PC-9 (cell line): ENCODE results near the gene EBF4. TPM values are rescaled to one million over a fixed set of nuclear protein-coding genes. Genes with fewer than 3 reads are reported as not detected.

Experiments used
- BruUV-seq: library from RNA; stranded (reverse); fragments of 400-500 nt; replicated peaks from 2 replicates; lab custom pipeline; 2021; lab: Mats Ljungman, UMichigan
- CTCF ChIA-PET: fragments of 300-600 bp; sonication (Branson Sonifier 250); formaldehyde crosslinking; loops from one replicate; lab custom pipeline; 2022; ENCODE audit warnings: antibody characterized with exemption; lab: Charles Lee
- POLR2A ChIA-PET: fragments of 300-600 bp; sonication (Branson Sonifier 250); formaldehyde crosslinking; loops from one replicate; lab custom pipeline; 2022; ENCODE audit warnings: antibody characterized with exemption; ENCODE audit not compliant: unreplicated experiment; lab: Charles Lee
- DNase-seq, 2 experiments: peaks; one replicate each; pipeline versions ENCODE4 v3.0.0 to v3.0.0-alpha.2; 2015 to 2022; ENCODE audit warnings: mixed read lengths in 1 of 2
- H2AFZ ChIP-seq: fragments of 200-600 bp; sonication (generic); 2 replicates; pipeline ENCODE4 v1.8.1; 2017; ENCODE audit warnings: antibody characterized with exemption
- H3F3A ChIP-seq: fragments of 200-600 bp; sonication (generic); 2 replicates; pipeline ENCODE4 v1.8.1; 2017; ENCODE audit warnings: antibody characterized with exemption, mild to moderate bottlenecking, low read depth; ENCODE audit not compliant: insufficient read depth
- H3K27ac ChIP-seq: fragments of 200-600 bp; sonication (generic); 2 replicates; pipeline ENCODE4 v1.6.1; 2016; ENCODE audit warnings: mixed run types
- H3K27me3 ChIP-seq: fragments of 200-600 bp; sonication (generic); 2 replicates; pipeline ENCODE4 v1.6.1; 2016; ENCODE audit warnings: low read depth, mixed run types; ENCODE audit not compliant: insufficient read depth
- H3K36me3 ChIP-seq: fragments of 200-600 bp; sonication (generic); 2 replicates; pipeline ENCODE4 v1.6.1; 2016; ENCODE audit warnings: low read depth, mixed run types
- H3K4me1 ChIP-seq: fragments of 200-600 bp; sonication (generic); replicated peaks from 2 replicates; pipeline ENCODE4 v1.6.1; 2016; ENCODE audit warnings: mixed run types; ENCODE audit not compliant: insufficient read depth
- H3K4me2 ChIP-seq: fragments of 200-600 bp; sonication (generic); 2 replicates; pipeline ENCODE4 v1.6.1; 2017; ENCODE audit warnings: mixed run types
- H3K4me3 ChIP-seq: fragments of 200-600 bp; sonication (generic); 2 replicates; pipeline ENCODE4 v1.6.1; 2016; ENCODE audit warnings: mixed run types
- H3K79me2 ChIP-seq: fragments of 200-600 bp; sonication (generic); 2 replicates; pipeline ENCODE4 v1.6.1; 2017; ENCODE audit warnings: low read depth, mixed run types
- H3K9me2 ChIP-seq: fragments of 200-600 bp; sonication (generic); 2 replicates; pipeline ENCODE4 v1.8.1; 2017; ENCODE audit warnings: mild to moderate bottlenecking; ENCODE audit not compliant: insufficient read depth
- H3K9me3 ChIP-seq: fragments of 200-600 bp; sonication (generic); 2 replicates; pipeline ENCODE4 v1.8.1; 2016; ENCODE audit warnings: low read depth; ENCODE audit not compliant: insufficient read depth
- H4K20me1 ChIP-seq: fragments of 200-600 bp; sonication (generic); 2 replicates; pipeline ENCODE4 v1.8.1; 2017; ENCODE audit not compliant: insufficient read depth
- EZH2 ChIP-seq: fragments of 200-600 bp; sonication (generic); IDR thresholded peaks from 2 replicates; pipeline ENCODE4 v1.8.0; 2017; ENCODE audit warnings: antibody characterized with exemption, low read depth
- intact Hi-C: fragments of 100-400 bp; cut with micrococcal nuclease; formaldehyde crosslinking; loops from one replicate; pipeline ENCODE4 v1.10.0; 2022; ENCODE audit not compliant: unreplicated experiment
- total RNA-seq: library from RNA; stranded (reverse); gene quantifications from 2 replicates; pipeline ENCODE4 v1.2.3, GENCODE V29; 2021
- TF ChIP-seq, protein P1 (sequence below): fragments of 200-600 bp; sonication (generic); conservative IDR thresholded peaks from 2 replicates; pipeline ENCODE4 v1.6.1; 2017; ENCODE audit warnings: mixed run types, antibody characterized with exemption, mild to moderate bottlenecking, moderate library complexity

The EBF4 gene
- total RNA-seq, 1 experiment from 2014 or later: 5.1 TPM

DNA sequence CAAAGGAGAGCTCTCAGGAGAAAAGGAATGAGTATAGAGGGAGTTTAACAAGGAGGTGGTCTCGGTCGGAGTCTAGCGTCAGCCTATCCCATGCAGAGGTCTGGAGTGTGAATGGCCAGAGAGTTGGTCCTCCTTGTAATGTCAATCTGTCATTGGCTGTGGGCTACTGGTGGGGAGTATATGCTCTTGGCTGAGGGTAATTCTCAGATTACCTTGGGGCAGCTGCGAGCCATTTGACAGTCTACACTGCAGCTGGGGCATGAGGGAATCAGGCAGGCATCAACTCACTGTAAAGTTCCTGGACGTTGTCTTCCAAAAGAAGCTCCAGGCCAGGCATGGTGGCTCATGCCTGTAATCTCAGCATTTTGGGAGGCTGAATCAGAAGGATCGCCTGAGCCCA, 48.1 kb downstream of the EBF4 start:
- H2AFZ ChIP-seq: no peak overlapping the region
- intact Hi-C loops: no loop called here
- H3K9me3 ChIP-seq: no peaks in the 10 kb centered on the region
- peaks cover 70% of the 10 kb centered on the region for H3K27me3 ChIP-seq
- no peaks in the 10 kb centered on the region for H3K9me2 ChIP-seq
- TF ChIP-seq, protein P1, sequence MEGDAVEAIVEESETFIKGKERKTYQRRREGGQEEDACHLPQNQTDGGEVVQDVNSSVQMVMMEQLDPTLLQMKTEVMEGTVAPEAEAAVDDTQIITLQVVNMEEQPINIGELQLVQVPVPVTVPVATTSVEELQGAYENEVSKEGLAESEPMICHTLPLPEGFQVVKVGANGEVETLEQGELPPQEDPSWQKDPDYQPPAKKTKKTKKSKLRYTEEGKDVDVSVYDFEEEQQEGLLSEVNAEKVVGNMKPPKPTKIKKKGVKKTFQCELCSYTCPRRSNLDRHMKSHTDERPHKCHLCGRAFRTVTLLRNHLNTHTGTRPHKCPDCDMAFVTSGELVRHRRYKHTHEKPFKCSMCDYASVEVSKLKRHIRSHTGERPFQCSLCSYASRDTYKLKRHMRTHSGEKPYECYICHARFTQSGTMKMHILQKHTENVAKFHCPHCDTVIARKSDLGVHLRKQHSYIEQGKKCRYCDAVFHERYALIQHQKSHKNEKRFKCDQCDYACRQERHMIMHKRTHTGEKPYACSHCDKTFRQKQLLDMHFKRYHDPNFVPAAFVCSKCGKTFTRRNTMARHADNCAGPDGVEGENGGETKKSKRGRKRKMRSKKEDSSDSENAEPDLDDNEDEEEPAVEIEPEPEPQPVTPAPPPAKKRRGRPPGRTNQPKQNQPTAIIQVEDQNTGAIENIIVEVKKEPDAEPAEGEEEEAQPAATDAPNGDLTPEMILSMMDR: no peak
- TF ChIP-seq EZH2: no peak
- no peak overlapping the region for H3K4me2 ChIP-seq
- no TSS peak for BruUV-seq
- no peaks in the 10 kb centered on the region for H3K36me3 ChIP-seq
- no peak for DNase-seq
- H3F3A ChIP-seq: no peaks in the 10 kb centered on the region
- POLR2A ChIA-PET: no interaction called here
- H3K4me3 ChIP-seq: no peak overlapping the region
- H4K20me1 ChIP-seq: no peaks in the 10 kb centered on the region
- no peaks in the 10 kb centered on the region for H3K4me1 ChIP-seq
- H3K79me2 ChIP-seq: no peaks in the 10 kb centered on the region
- no peak overlapping the region for H3K27ac ChIP-seq
- CTCF ChIA-PET: no interaction called here

DNA sequence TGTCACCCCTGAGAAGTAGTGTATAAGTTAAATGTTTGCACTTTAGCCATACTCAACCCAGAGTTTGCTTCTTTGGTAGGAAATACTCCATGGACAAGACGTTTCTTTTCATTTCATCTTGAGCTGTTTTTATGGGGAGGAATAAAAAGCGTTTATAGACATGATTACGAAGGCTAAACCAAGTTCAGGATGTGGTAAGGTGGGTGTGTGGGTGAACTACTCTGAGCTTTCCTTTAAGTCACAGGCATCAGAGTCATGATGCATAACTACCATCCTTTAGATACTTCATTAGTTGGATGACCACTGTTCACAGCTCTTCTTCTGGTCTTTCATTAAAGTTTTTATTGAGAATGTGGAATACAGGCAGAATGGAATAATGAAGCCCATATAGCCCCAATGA, 48.9 kb downstream of the EBF4 start:
- Histone ChIP-seq H3K4me1 (no peaks in the 10 kb centered on the region), H2AFZ (no peak overlapping the region), H3K27me3 (peaks cover 64% of the 10 kb centered on the region), H3K79me2 (no peaks in the 10 kb centered on the region), H3K9me2 (no peaks in the 10 kb centered on the region), H3K36me3 (no peaks in the 10 kb centered on the region), H3K4me3 (no peak overlapping the region), H3K27ac (no peak overlapping the region), H3F3A (no peaks in the 10 kb centered on the region), H3K9me3 (no peaks in the 10 kb centered on the region), H3K4me2 (no peak overlapping the region), H4K20me1 (no peaks in the 10 kb centered on the region)
- DNase-seq: no peak
- ChIA-PET CTCF (interaction anchor here (0.5 kb wide), 1 partner anchor 414 kb away, joined by 4 read pairs; no protein-coding TSS in a partner anchor), POLR2A (no interaction called here)
- BruUV-seq: no TSS peak
- TF ChIP-seq, protein P1: no peak
- no peak for TF ChIP-seq EZH2
- intact Hi-C loops: no loop called here

DNA sequence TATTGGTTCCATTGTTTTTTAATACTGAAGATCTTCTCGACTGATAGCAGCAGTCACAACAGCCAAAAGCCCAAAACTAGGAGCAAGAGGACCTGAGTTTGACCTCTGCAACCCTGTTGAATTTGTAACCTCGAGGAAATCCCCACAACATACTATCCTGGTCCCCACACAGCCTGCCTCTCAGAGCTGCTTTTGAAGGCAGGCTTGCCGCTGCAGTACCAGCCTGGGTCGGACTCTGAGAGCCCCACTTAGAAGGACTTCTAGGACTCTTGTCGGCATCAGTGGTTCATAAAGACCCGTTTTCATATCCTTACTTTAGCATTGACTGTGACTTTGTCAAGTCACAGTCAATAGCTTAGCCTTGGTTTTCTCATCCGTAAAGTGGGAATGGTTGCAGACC, 49.3 kb downstream of the EBF4 start:
- intact Hi-C loops: no loop called here
- Histone ChIP-seq H3F3A (no peaks in the 10 kb centered on the region), H3K9me3 (no peaks in the 10 kb centered on the region), H2AFZ (no peak overlapping the region), H3K4me2 (no peak overlapping the region), H3K4me1 (no peaks in the 10 kb centered on the region), H3K36me3 (no peaks in the 10 kb centered on the region), H3K79me2 (no peaks in the 10 kb centered on the region), H3K27ac (no peak overlapping the region), H4K20me1 (no peaks in the 10 kb centered on the region), H3K27me3 (peaks cover 61% of the 10 kb centered on the region), H3K4me3 (no peak overlapping the region), H3K9me2 (no peaks in the 10 kb centered on the region)
- no peak for DNase-seq
- CTCF ChIA-PET: interaction anchor here (0.5 kb wide), 1 partner anchor 413 kb away, joined by 4 read pairs; no protein-coding TSS in a partner anchor
- POLR2A ChIA-PET: no interaction called here
- no TSS peak for BruUV-seq
- TF ChIP-seq EZH2: no peak
- TF ChIP-seq, protein P1: no peak
